AG08396 (cell line): ENCODE data around the gene CLIP1.
A peak's percentile ranks its signal among the peaks of the same experiment; 100 is the strongest.
"Not testable (repeated sequence)": the region's sequence is repeated elsewhere in the genome, so short reads cannot be mapped to it uniquely, and the experiment has no call there.

Source experiments
- DNase-seq: peaks from one replicate; pipeline ENCODE4 v3.0.0; 2012; ENCODE audit warnings: low spot score, mixed read lengths

CLIP1 gene

DNA sequence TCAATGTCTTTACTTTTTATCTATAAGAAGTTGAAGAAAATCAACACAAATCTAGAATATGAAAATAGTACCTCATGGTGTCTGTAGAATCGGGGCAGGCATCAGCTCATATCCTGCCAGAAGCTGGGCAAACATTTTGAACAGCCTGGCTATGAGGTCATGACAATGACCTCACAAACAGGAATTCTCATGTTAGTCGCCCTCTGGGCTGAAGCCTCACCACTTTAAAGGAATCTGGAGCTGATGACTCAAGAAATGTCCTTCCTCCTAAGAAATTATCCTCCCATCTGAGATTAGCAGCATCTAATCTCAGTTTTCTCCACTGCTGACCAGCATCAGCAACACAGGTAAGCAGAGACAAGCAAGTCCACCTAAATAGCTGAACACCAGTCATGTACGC is 27.1 kb downstream of the CLIP1 start:
- peak; percentile 65 for DNase-seq

DNA sequence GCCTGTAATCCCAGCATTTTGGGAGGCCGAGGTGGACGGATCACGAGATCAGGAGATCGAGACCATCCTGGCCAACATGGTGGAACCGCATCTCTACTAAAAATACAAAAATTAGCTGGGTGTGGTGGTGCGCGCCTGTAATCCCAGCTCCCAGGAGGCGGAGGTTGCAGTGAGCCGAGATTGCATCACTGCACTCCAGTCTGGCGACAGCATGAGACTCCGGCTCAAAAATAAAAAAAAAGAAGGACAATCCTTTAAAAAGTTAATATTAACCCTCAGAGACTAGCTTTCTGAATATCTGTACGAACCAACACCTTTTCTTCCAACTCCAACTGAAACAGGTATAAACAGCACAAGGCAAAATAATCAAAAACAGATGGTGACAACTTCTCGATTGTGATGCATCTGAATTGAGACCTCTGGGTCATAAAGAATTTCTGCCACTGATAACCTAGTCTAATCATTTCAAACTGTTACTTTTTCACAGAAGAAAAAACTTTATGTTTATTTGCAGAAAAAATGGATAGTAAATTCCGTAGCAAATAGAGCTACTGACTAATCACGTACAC is 27.8 kb downstream of the CLIP1 start:
- no peak for DNase-seq

DNA sequence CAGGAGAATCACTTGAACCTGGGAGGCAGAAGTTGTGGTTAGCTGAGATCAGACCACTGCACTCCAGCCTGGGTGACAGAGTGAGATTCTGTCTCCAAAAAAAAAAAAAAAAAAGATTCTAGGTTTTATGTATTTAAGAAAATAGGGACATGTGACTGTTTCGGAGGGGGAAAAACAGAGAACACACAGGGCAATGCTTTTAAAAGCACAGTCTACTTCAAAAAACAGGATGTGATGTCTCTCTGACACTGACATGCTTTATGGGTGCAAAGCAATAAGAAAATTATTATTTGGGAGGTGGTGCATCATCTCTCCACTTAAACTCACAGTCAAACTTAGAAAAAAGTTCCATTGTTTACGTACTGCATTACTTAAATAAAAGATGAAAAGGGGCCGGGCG is 28.7 kb downstream of the CLIP1 start:
- no peak for DNase-seq

DNA sequence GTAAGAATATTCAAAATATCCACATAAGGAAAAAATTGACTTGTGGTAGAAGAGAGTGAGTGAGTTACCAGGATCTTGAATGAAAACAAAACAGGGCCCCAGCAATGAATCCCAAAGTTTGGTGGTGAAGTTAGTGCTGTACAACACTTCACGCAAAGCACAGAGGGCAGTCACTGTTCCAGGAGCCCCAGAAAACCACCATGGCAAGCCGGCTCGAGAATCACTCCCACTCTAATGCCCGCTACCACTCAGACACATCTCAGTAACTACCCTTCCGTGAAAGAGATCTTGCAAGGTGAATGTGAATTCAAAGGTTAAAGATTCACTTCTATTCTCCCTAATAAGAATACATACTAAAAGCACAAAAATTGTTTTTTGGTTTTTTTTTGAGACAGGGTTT is 30.1 kb downstream of the CLIP1 start:
- DNase-seq = no peak

DNA sequence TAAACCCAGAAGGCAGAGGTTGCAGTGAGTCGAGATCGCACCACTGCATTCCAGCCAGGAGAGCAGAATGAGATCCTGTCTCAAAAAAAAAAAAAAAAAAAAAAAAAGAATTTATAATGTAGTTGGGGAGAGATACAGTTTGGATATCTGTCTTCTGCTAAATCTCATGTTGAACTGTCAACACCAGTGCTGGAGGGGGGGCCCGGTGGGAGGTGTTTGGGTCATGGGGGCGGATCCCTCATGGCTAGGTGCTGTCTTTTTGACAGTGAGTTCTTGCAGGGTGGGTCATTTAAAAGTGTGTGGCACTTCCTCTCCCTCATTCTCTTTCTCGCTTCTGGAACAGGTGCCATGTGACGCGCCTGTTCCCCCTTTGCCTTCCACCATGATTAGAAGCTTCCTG is 32.8 kb downstream of the CLIP1 start:
- DNase-seq = no peak

DNA sequence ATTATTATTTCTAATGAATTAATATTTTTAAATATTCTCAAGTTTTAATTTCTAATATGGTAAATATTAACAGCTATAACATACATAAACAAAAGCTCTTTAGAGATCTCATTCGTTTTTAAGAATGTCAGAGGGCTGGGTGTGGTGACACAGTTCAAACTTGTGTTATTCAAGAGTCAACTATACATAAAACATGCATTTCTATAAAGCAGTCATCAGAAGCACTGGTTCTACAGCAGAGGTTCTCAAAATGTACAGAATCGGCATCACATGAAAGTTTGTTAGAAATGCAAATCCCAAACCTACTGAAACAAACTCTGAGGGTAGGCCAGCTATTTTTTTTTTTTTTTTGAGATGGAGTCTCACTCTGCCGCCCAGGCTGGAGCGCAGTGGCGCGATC is 34.6 kb downstream of the CLIP1 start:
- DNase-seq = no peak

DNA sequence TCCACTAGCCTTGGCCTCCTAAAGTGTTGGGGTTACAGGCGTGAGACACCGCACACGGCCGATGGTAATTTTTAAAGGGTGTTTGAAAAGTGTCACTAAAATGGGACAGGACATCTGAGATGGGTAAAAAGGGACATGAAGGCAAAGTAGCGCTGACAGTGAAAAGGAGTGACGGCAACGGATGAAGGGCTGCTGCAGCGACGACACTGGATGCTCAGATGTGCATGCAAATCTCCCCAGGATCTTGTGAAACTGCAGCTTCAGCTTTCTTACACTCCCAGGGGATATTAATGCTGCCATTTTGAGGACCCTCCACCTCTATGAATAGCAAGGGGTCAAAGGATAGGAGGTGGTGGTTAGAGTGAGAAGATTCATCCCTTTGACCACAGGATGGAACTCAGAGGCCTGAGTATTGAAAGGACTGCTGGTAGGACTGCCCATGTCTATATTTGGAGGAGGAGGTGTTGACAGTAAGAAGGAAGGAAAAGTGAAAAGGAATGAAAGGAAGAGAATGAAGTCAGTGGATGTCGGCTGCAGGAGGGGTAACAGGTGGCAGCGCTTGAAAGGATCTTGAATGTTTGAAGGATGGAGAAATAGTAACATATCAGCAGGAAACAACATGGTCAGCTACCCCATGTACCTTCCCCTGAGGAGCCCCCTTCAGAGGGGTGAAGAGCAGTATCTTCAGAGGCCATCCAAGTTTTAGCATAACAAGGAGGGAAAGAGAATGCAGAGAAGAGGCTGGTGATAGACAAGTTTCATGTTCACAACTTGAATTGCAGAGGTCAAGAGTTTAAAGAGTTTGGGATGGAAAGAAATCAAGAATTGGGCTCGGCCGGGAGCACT is 37.1 kb downstream of the CLIP1 start:
- no peak for DNase-seq

DNA sequence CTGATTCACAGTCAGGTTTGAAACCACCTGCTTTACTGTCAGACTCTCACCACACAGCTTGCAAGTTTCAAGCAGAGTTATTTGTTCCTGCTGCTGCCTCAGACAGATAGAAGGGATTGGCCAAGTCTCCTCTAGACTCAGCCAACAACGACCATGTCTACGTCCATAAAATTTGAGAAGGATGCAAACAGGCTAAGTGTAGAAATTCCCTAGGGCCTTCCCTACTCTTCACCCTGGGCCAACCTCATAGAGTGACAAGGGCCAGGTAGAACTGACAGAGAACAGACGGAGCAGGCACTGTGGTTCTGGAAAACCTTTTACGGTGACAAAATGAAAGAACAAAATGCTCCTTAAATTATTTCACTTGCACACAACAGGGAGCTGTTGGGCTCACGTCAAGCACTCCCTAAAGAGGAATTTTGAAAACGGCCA is 39.5 kb downstream of the CLIP1 start:
- DNase-seq = no peak

DNA sequence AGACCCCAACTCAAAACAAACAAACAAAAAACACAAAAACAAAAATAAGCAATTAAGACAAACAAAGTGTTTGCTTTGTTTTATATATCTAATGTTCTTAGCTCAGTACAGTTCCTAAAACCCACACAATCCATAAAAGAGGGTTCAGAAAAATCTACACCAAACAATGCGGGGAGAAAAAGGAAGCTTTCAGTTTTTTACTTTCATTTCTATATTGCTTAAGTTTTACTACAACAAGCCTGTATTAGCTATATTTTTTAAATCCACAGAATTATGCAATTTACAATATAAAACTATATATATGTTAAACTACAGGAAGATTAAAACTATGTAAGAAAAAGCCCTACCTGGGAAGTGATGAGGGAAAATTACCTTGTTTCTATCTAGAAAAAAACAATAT is 41.4 kb downstream of the CLIP1 start:
- no peak for DNase-seq

DNA sequence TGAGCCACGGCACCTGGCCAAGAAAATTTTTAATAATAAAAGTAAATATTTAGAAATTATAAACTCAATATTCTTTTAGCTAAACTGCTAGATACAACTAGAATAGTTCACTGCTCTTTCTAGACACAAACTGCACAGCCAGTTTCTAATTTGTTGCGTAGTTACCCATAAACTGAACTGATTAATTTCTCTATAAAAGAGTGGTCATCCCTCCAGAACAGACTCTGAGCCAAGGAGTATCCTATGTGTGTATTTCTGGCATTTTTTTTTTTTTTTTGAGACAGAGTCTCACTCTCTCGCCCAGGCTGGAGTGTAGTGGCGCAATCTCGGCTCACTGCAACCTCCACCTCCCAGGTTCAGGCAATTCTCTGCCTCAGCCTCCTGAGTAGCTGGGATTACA is 45.7 kb downstream of the CLIP1 start:
- not testable (repeated sequence) for DNase-seq

DNA sequence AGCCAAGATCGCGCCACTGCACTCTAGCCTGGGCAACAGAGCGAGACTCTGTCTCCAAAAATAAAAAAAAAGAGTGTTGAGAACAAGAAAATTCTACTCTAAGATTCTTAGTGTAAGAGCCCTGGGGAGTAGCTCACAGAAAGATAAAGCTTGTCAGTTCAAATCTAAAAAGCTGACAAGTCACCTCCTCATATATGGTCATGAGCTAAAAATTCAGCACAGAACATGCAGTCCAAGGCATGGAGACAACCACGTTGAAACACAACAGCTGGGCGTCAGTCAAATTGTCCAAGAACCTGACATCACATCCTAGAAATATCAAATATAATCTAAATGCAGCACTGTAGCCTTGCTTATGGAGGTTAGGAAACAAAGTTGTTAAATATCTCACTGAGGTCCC is 47.8 kb downstream of the CLIP1 start:
- no peak for DNase-seq

DNA sequence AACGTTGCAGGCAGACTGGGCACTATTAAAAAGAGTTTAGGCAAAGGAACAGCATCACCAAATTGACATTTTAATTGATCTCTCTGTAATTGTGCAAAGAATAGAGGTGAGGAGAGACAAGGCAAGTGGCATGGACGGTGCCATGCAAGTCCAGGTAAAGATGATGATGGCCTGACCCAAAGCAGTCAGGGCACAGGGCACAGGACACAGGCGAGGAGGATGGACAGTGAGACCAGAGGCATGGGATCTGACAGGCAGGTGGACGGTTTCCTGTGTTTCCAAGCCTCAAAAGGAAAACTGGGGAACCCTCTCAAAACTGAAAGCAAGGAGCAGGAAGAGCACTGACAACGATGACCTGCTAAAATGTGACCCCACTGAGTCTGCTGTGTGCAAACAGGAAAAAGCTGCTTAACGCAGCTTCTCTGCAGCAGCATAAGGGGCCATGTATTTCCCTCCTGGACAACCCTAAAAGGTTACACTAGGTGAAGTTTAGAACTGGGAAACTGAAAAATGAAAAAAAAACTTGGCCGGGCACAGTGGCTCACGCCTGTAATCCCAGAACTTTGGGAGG is 50.9 kb downstream of the CLIP1 start:
- DNase-seq = no peak

DNA sequence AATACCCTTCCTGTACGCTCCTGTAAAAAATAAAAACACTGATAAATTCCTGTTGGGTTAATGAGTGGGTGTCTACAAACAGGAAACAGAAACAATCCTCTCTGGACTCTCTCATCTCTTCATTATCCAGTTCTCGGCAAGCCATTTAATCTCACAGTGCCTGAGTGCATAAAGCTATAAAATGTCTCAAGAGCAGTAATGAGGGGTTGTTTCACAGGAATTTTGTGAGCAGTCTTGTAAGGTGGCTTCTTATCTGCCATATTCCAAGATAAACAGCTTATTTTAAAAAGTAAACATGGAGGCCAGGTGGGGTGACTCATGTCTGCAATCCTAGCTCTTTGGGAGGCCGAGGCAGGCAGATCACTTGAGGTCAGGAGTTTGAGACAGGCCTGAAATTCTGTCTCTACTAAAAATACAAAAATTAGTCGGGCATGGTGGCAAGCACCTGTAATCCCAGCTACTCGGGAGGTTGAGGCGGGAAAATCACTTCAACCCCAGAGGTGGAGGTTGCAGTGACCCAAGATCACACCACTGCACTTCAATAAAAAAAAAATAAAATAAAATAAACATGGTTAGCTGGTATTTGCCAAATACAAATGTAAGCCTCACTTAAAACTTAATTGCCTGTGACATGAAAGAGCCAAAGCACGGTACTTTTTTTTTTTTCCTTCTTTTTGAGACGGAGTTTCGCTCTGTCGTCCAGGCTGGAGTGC is 54.0 kb downstream of the CLIP1 start:
- DNase-seq = peak; percentile 8

DNA sequence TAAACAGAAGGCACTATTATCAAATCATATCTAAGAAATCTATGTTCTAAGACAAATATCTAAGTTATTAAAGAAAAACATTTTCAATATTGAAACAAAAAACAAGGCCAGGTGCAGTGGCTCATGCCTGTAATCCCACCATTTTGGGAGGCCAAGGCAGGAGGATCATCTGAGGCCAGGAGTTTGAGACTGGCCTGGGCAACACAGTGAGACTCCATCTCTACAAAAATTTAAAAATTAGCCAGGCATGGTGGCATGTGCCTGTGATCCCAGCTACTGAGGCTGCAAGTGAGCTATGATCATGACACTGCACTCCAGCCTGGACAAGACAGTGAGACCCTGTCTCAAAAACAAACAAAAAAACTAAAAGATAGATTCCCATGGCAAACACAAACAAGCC is 54.8 kb downstream of the CLIP1 start:
- not testable (repeated sequence) for DNase-seq

DNA sequence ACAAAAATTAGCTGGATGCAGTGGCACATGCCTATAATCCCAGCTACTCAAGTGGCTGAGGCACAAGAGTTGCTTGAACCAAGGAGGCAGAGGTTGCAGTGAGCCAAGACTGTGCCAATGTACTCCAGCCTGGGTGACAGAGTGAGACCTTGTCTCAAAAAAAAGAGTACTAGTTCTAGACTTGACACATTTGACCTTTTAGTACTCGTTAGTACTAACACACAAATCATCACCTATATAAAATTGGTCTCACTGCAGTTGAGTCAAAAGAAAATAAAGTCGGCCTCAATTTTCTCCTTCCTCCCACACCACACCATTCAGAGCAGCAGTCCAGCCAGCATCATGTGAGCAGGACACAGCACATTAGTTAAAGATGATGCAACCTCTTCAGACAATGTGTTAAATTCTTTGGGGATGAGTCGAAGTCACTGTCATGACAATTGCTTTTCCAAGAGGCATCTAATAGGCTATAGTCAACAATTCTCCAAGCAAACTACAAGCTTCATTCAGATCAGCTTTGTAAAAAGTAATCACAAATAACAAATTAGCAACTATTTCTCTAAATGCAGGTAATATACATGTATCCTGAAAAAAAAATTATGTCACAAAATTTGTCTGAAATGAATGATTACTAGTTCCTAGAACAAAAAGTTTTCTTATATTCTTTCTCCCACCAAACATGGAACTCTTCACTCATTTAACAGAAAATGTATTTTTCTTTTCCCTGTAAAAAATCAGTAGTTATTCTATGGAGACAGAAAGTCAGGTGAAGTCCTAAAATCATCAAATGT is 55.6 kb downstream of the CLIP1 start:
- peak; percentile 81 for DNase-seq

DNA sequence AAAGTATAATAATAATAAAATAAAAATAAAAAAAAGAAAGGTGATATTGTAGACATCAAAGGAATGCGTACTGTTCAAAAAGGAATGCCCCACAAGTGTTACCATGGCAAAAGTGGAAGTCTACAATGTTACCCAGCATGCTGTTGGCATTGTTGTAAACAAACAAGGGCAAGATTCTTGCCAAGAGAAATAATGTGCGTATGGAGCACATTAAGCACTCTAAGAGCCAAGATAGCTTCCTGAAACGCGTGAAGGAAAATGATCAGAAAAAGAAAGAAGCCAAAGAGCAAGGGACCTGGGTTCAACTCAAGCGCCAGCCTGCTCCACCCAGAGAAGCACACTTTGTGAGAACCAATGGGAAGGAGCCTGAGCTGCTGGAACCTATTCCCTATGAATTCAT is 57.2 kb downstream of the CLIP1 start:
- not testable (repeated sequence) for DNase-seq

DNA sequence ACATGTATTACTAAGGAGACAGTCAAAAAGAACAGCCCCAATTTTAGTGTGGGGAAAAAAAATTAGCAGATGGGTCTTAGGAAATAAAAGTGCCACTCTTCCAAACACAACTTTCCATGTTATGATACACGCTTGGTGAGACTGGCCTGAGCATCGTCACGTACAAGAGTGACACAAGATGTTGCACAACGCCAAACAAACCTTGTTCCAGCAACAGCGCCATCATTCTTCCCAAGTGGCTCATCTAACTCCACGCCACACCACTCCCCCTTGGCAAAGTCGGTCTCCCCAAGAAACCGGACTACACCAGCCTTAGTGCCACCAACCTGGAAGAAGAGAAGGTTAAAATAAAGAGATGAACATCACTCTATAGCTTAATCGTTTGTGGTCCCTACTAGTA is 58.7 kb downstream of the CLIP1 start:
- DNase-seq = no peak

DNA sequence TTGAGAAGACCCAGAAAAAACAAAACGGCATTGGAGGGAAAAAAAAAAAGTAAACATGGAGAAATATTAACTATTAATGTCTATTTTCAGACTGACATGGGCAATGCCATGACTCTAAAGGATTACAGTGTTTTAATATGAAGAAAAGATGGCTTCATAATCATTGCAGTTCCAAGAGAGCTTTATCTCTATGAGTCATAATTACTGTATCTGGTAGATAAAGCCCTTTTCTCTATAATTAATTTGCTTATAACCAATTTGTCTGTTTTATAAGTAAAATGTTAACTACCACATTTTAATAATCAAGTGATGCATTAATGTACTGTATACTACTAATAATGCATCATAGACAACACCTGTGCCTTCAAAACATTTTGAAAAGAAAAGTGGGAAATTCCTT is 59.7 kb downstream of the CLIP1 start:
- DNase-seq = peak; percentile 17

DNA sequence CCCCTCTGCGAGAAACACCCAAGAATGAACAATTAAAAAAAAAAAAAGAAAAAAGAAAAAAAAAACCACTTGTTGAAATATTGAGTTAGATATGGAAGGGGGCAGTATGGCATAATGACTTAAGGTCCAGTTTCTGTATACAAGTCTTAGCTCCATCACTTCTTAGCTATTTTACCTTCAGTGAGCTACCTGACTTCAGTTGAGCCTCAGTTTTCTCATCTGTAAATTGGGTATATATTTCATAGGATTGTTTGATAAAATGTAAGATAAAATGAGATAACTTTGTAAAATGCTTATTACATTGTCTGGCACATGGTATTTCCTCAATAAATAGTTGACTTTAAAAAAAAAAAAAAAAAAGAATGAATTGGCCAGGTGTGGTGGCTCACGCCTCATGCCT is 64.1 kb downstream of the CLIP1 start:
- not testable (repeated sequence) for DNase-seq

DNA sequence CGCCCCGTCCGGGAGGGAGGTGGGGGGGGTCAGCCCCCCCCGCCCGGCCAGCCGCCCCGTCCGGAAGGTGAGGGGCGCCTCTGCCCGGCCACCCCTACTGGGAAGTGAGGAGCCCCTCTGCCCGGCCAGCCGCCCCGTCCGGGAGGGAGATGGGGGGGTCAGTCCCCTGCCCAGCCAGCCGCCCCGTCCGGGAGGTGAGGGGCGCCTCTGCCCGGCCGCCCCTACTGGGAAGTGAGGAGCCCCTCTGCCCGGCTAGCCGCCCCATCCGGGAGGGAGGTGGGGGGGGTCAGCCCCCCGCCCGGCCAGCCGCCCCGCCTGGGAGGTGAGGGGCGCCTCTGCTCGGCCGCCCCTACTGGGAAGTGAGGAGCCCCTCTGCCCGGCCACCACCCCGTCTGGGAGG is 64.9 kb downstream of the CLIP1 start:
- DNase-seq = not testable (repeated sequence)

DNA sequence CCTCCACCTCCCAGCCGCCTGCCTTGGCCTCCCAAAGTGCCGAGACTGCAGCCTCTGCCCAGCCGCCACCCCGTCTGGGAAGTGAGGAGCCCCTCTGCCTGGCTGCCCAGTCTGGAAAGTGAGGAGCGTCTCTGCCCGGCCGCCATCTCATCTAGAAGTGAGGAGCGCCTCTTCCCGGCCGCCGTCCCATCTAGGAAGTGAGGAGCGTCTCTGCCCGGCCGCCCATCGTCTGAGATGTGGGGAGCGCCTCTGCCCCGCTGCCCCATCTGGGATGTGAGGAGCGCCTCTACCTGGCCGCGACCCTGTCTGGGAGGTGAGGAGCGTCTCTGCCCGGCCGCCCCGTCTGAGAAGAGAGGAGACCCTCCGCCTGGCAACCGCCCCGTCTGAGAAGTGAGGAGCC is 65.5 kb downstream of the CLIP1 start:
- DNase-seq = not testable (repeated sequence)

DNA sequence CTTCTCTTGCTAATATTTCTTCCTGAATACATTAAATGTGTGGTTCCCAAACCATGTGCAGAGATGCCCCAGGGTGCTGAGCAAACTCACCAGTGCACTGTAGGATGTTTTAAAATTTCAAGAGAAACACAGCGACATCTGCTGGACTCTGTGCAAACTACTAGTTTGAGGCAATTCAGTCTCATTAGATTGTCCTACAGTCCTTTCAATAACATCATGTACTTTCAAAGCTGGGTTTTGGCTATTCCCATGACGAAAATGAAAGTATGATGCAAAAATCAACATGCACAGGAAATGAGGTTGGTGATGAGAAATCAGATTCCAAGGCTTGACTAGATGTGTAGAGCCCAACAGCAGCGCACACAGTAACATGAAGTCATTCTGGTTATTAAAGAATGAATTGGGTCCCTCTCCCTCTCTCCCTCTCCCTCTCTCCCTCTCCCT is 66.3 kb downstream of the CLIP1 start:
- DNase-seq = peak; percentile 64
